H9 (cell line): Measurements from ENCODE around the gene HDAC7. TPM values are rescaled to one million over a fixed set of nuclear protein-coding genes. Genes with fewer than 3 reads are reported as not detected.

Experiments used
- DNase-seq: peaks from one replicate; pipeline ENCODE4 v3.0.0-alpha.2; 2017
- H2AFZ ChIP-seq: one replicate; pipeline ENCODE4 v1.6.1; 2013; ENCODE audit warnings: mild to moderate bottlenecking, low read length, control low read depth, moderate library complexity
- H2AK5ac ChIP-seq: 2 replicates; pipeline ENCODE4 v1.6.1; 2013; ENCODE audit warnings: low read length, control low read depth, mixed read lengths; ENCODE audit not compliant: insufficient read length
- H2BK120ac ChIP-seq: one replicate; pipeline ENCODE4 v1.6.1; 2013; ENCODE audit warnings: low read depth, mild to moderate bottlenecking, low read length, control low read depth, inconsistent platforms; ENCODE audit not compliant: poor library complexity, severe bottlenecking
- H2BK12ac ChIP-seq: 2 replicates; pipeline ENCODE4 v1.6.1; 2013; ENCODE audit warnings: low read length, control low read depth, mixed read lengths, low read depth; ENCODE audit not compliant: insufficient read length
- H2BK15ac ChIP-seq: 2 replicates; pipeline ENCODE4 v1.6.1; 2013; ENCODE audit warnings: low read depth, low read length, control low read depth
- H2BK20ac ChIP-seq: one replicate; pipeline ENCODE4 v1.6.1; 2013; ENCODE audit warnings: low read depth, mild to moderate bottlenecking, low read length, control low read depth, inconsistent platforms; ENCODE audit not compliant: poor library complexity, severe bottlenecking
- H2BK5ac ChIP-seq: 2 replicates; pipeline ENCODE4 v1.6.1; 2013; ENCODE audit warnings: low read length, control low read depth, mixed read lengths; ENCODE audit not compliant: insufficient read length
- H3K14ac ChIP-seq: 2 replicates; pipeline ENCODE4 v1.6.1; 2013; ENCODE audit warnings: low read length, control low read depth; ENCODE audit not compliant: insufficient read depth
- H3K18ac ChIP-seq: 2 replicates; pipeline ENCODE4 v1.6.1; 2013; ENCODE audit warnings: low read depth, mild to moderate bottlenecking, mixed read lengths, low read length, control low read depth; ENCODE audit not compliant: insufficient read length
- H3K23ac ChIP-seq: 2 replicates; pipeline ENCODE4 v1.6.1; 2013; ENCODE audit warnings: low read length, control low read depth, mixed read lengths, low read depth; ENCODE audit not compliant: insufficient read length
- H3K23me2 ChIP-seq: 2 replicates; pipeline ENCODE4 v1.6.1; 2013; ENCODE audit warnings: low read depth, mild to moderate bottlenecking, mixed read lengths, low read length, control low read depth; ENCODE audit not compliant: insufficient read length, poor library complexity, severe bottlenecking
- H3K27ac ChIP-seq: 2 replicates; pipeline ENCODE4 v1.5.1; 2013; ENCODE audit warnings: low read length, control low read depth, mixed read lengths, low read depth; ENCODE audit not compliant: insufficient read length
- H3K27me3 ChIP-seq: 2 replicates; pipeline ENCODE4 v1.6.1; 2013; ENCODE audit warnings: low read length, control low read depth, inconsistent platforms; ENCODE audit not compliant: insufficient read depth
- H3K4ac ChIP-seq: 2 replicates; pipeline ENCODE4 v1.6.1; 2013; ENCODE audit warnings: low read depth, mild to moderate bottlenecking, control low read depth, inconsistent platforms, low read length, moderate library complexity
- H3K4me1 ChIP-seq: 2 replicates; pipeline ENCODE4 v1.6.1; 2013; ENCODE audit warnings: low read length, control low read depth, inconsistent platforms; ENCODE audit not compliant: insufficient read depth
- H3K4me2 ChIP-seq: 2 replicates; pipeline ENCODE4 v1.6.1; 2013; ENCODE audit warnings: low read length, control low read depth, mixed read lengths; ENCODE audit not compliant: insufficient read length, insufficient read depth
- H3K56ac ChIP-seq: 2 replicates; pipeline ENCODE4 v1.6.1; 2013; ENCODE audit warnings: low read depth, mild to moderate bottlenecking, mixed read lengths, low read length, control low read depth; ENCODE audit not compliant: insufficient read length
- H3K79me1 ChIP-seq: 2 replicates; pipeline ENCODE4 v1.6.1; 2013; ENCODE audit warnings: low read depth, mild to moderate bottlenecking, moderate library complexity, low read length, control low read depth, inconsistent platforms; ENCODE audit not compliant: insufficient read depth, poor library complexity, severe bottlenecking
- H3K79me2 ChIP-seq: 2 replicates; pipeline ENCODE4 v1.6.1; 2013; ENCODE audit warnings: low read length, control low read depth, inconsistent platforms; ENCODE audit not compliant: insufficient read depth
- H3K9ac ChIP-seq: 2 replicates; pipeline ENCODE4 v1.6.1; 2013; ENCODE audit warnings: low read length, control low read depth, mixed read lengths; ENCODE audit not compliant: insufficient read length; ENCODE audit errors: extremely low read depth
- H3K9me3 ChIP-seq: one replicate; pipeline ENCODE4 v1.6.1; 2013; ENCODE audit warnings: low read depth, low read length, inconsistent platforms; ENCODE audit not compliant: control insufficient read depth
- H3T11ph ChIP-seq: one replicate; pipeline ENCODE4 v1.6.1; 2013; ENCODE audit warnings: mild to moderate bottlenecking, low read length, control low read depth, inconsistent platforms
- H4K20me1 ChIP-seq: one replicate; pipeline ENCODE4 v1.6.1; 2013; ENCODE audit not compliant: control insufficient read depth, insufficient read length, insufficient read depth
- H4K5ac ChIP-seq: 2 replicates; pipeline ENCODE4 v1.6.1; 2013; ENCODE audit warnings: low read depth, mild to moderate bottlenecking, mixed read lengths, low read length, control low read depth; ENCODE audit not compliant: insufficient read length
- H4K8ac ChIP-seq: replicated peaks from 2 replicates; pipeline ENCODE4 v1.6.1; 2013; ENCODE audit warnings: low read length, control low read depth, mixed read lengths, low read depth; ENCODE audit not compliant: insufficient read length
- H4K91ac ChIP-seq: 2 replicates; pipeline ENCODE4 v1.6.1; 2013; ENCODE audit warnings: low read depth, mild to moderate bottlenecking, moderate library complexity, mixed read lengths, low read length, control low read depth; ENCODE audit not compliant: insufficient read length
- H3K27ac Mint-ChIP-seq, 3 experiments: 2 replicates in 2 of 3; 3 replicates in 1 of 3; pipeline ENCODE4 v1.8.0; 2020 to 2021; ENCODE audit warnings: mixed read lengths in 3 of 3, mild to moderate bottlenecking in 1 of 3, moderate library complexity in 1 of 3
- H3K27me3 Mint-ChIP-seq: 2 replicates; pipeline ENCODE4 v1.8.0; 2021; ENCODE audit warnings: low read depth, mild to moderate bottlenecking, moderate library complexity, mixed read lengths
- H3K36me3 Mint-ChIP-seq, 3 experiments: 2 replicates in 2 of 3; 3 replicates in 1 of 3; pipeline ENCODE4 v1.8.0; 2020 to 2021; ENCODE audit warnings: low read depth in 3 of 3, mixed read lengths in 3 of 3; ENCODE audit not compliant: insufficient read depth in 1 of 3
- H3K4me1 Mint-ChIP-seq, 2 experiments: 2 replicates each; pipeline ENCODE4 v1.8.0; 2020; ENCODE audit warnings: mixed read lengths in 2 of 2
- H3K4me3 Mint-ChIP-seq, 2 experiments: 2 replicates in 1 of 2; 3 replicates in 1 of 2; pipeline ENCODE4 v1.8.0; 2020 to 2021; ENCODE audit warnings: mild to moderate bottlenecking in 2 of 2, mixed read lengths in 2 of 2, moderate library complexity in 1 of 2
- H3K9me3 Mint-ChIP-seq, 2 experiments: 2 replicates in 1 of 2; 3 replicates in 1 of 2; pipeline ENCODE4 v1.8.0; 2020; ENCODE audit warnings: mild to moderate bottlenecking in 2 of 2, mixed read lengths in 2 of 2, moderate library complexity in 1 of 2
- WGBS: extraction: QIAGEN DNeasy Blood & Tissue Kit; methylation state at CpG from one replicate; pipeline ENCODE4 v1.1.7; 2013; ENCODE audit warnings: missing lambda C conversion rate, low lambda C conversion rate, mixed read lengths; ENCODE audit not compliant: insufficient read length; ENCODE audit errors: extremely low coverage; 5-methylcytosine and 5-hydroxymethylcytosine counted together
- total RNA-seq: library from RNA; stranded (reverse); gene quantifications from 2 replicates; pipeline ENCODE4 v1.2.1, GENCODE V29; 2021
- TF ChIP-seq, protein P1 (sequence below): fragments of 200-600 bp; sonication (generic); conservative IDR thresholded peaks from 3 replicates; pipeline ENCODE4 v1.8.0; 2021; ENCODE audit warnings: antibody characterized with exemption, mild to moderate bottlenecking

HDAC7 gene
- total RNA-seq, 1 experiment from 2014 or later: 72.1 TPM

DNA sequence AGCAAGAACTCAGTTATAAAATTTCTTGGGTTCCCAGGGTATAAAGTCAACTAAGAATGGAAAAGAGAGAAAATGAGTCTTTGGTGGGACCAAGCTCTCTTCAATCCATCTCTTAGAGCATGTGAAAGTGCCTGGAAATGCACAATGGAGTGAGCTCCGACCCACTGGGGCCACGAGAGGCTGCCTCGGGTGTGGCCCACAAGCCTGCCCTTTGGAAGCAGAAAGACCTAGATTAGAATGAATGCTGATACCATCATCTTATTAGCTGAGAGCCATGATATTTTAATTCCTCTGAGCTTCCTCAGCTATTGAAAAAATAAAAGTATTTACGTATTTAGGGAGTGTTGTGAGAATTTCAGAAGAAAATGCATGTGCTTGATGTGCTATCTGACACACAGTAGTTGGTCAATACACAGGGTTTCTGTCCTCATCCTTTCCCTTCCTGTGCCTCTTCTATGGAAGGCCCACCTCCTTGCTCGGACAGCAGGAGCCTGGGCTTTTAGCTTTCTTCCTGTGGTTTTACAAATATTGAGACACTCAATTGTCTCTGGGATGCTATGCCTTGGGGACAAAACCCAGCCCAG, 42.6 kb upstream of the HDAC7 start:
- H3K4me3 Mint-ChIP-seq: no peak overlapping the region
- no peak for DNase-seq
- H3K9me3 Mint-ChIP-seq: no peaks in the 10 kb centered on the region; a peak in 1 of 5 replicates
- no peak overlapping the region for H3K27ac Mint-ChIP-seq
- WGBS: no CpG with 5 or more reads among the region's 5 CpGs
- no peak overlapping the region for H2BK5ac ChIP-seq
- no peak overlapping the region for H3K18ac ChIP-seq
- no peak overlapping the region for H2AK5ac ChIP-seq
- no peaks in the 10 kb centered on the region for H3K79me1 ChIP-seq
- H3K23ac ChIP-seq: no peak overlapping the region
- no peak overlapping the region for H2BK20ac ChIP-seq
- no peak overlapping the region for H2BK120ac ChIP-seq
- H4K8ac ChIP-seq: no peak overlapping the region
- no peaks in the 10 kb centered on the region for H4K20me1 ChIP-seq
- H3K4ac ChIP-seq: no peak overlapping the region
- no peak overlapping the region for H3K27ac ChIP-seq
- H3K14ac ChIP-seq: no peak overlapping the region
- H2AFZ ChIP-seq: no peak overlapping the region
- H2BK12ac ChIP-seq: no peak overlapping the region
- no peak overlapping the region for H4K5ac ChIP-seq
- H3K23me2 ChIP-seq: no peaks in the 10 kb centered on the region
- H3K9ac ChIP-seq: no peak overlapping the region
- H3K36me3 Mint-ChIP-seq: no peaks in the 10 kb centered on the region
- TF ChIP-seq, protein P1, sequence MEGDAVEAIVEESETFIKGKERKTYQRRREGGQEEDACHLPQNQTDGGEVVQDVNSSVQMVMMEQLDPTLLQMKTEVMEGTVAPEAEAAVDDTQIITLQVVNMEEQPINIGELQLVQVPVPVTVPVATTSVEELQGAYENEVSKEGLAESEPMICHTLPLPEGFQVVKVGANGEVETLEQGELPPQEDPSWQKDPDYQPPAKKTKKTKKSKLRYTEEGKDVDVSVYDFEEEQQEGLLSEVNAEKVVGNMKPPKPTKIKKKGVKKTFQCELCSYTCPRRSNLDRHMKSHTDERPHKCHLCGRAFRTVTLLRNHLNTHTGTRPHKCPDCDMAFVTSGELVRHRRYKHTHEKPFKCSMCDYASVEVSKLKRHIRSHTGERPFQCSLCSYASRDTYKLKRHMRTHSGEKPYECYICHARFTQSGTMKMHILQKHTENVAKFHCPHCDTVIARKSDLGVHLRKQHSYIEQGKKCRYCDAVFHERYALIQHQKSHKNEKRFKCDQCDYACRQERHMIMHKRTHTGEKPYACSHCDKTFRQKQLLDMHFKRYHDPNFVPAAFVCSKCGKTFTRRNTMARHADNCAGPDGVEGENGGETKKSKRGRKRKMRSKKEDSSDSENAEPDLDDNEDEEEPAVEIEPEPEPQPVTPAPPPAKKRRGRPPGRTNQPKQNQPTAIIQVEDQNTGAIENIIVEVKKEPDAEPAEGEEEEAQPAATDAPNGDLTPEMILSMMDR: no peak
- no peak overlapping the region for H3T11ph ChIP-seq
- H3K4me1 ChIP-seq: no peaks in the 10 kb centered on the region
- H4K91ac ChIP-seq: no peak overlapping the region
- no peak overlapping the region for H2BK15ac ChIP-seq
- H3K9me3 ChIP-seq: no peaks in the 10 kb centered on the region
- no peak overlapping the region for H3K56ac ChIP-seq
- H3K27me3 ChIP-seq: no peaks in the 10 kb centered on the region
- no peaks in the 10 kb centered on the region for H3K4me1 Mint-ChIP-seq
- H3K79me2 ChIP-seq: no peaks in the 10 kb centered on the region
- H3K27me3 Mint-ChIP-seq: peaks cover 5% of the 10 kb centered on the region
- no peak overlapping the region for H3K4me2 ChIP-seq
